Activated CD4-positive, alpha-beta T cell treated with anti-CD3 and anti-CD28 coated beads, Interleukin-2, amount 10 ng/mL, durations not matched to agents 7 days and 5 days (primary cell): ENCODE measurements around the gene GSK3A. TPM values are rescaled to one million over a fixed set of nuclear protein-coding genes. Genes with fewer than 3 reads are reported as not detected.
"Not testable (repeated sequence)": the region's sequence is repeated elsewhere in the genome, so short reads cannot be mapped to it uniquely, and the experiment has no call there.

ENCODE experiments used
- CTCF ChIA-PET: fragments of 350-600 bp; sonication (Branson Sonifier 250); formaldehyde crosslinking; loops from one replicate; lab custom pipeline; 2021; ENCODE audit warnings: antibody characterized with exemption; lab: Charles Lee
- POLR2A ChIA-PET: fragments of 350-600 bp; sonication (Branson Sonifier 250); formaldehyde crosslinking; loops from one replicate; lab custom pipeline; 2021; ENCODE audit warnings: antibody characterized with exemption; lab: Charles Lee
- DNase-seq: peaks from one replicate; pipeline ENCODE4 v3.0.0-alpha.2; 2020
- H3K27ac Mint-ChIP-seq: one replicate; pipeline ENCODE4 v1.8.0; 2021; ENCODE audit warnings: mild to moderate bottlenecking, moderate library complexity, mixed read lengths
- H3K27me3 Mint-ChIP-seq: one replicate; pipeline ENCODE4 v1.8.0; 2021; ENCODE audit warnings: mixed read lengths
- H3K36me3 Mint-ChIP-seq: one replicate; pipeline ENCODE4 v1.8.0; 2021; ENCODE audit warnings: low read depth, mixed read lengths
- H3K4me1 Mint-ChIP-seq: one replicate; pipeline ENCODE4 v1.8.0; 2021; ENCODE audit warnings: mixed read lengths
- H3K4me3 Mint-ChIP-seq: one replicate; pipeline ENCODE4 v1.8.0; 2021; ENCODE audit warnings: mild to moderate bottlenecking, moderate library complexity, mixed read lengths
- H3K9me3 Mint-ChIP-seq: one replicate; pipeline ENCODE4 v1.8.0; 2021; ENCODE audit warnings: mixed read lengths
- total RNA-seq, 2 experiments: library from RNA; stranded (reverse); gene quantifications; one replicate each; pipeline ENCODE4 v1.2.3, GENCODE V29; 2021

Gene GSK3A
- total RNA-seq, 2 experiments from 2014 or later, result 42.7 to 53.4 TPM

GRCh38 chr19:42271861-42272534 is 29.6 kb upstream of the GSK3A start:
- Mint-ChIP-seq H3K9me3 (no peaks in the 10 kb centered on the region), H3K36me3 (peaks cover 29% of the 10 kb centered on the region)
- POLR2A ChIA-PET, result no interaction called here

GRCh38 chr19:42271045-42271419 is 28.6 kb upstream of the GSK3A start:
- ChIA-PET CTCF (interaction anchor here (2.1 to 3.8 kb wide), 3 partner anchors 9 to 28 kb away, joined by 8 to 31 read pairs (median 8); partner anchors contain the start of gene GSK3A), POLR2A (interaction anchor here (1.9 kb wide), 1 partner anchor 24 kb away, joined by 6 read pairs; no protein-coding TSS in a partner anchor)
- H3K27ac Mint-ChIP-seq, result peak overlapping the region; percentile 99
- no peak for DNase-seq
- H3K4me3 Mint-ChIP-seq, result no peak overlapping the region
- peaks cover 44% of the 10 kb centered on the region for H3K4me1 Mint-ChIP-seq
- H3K9me3 Mint-ChIP-seq, result no peaks in the 10 kb centered on the region
- no peaks in the 10 kb centered on the region for H3K27me3 Mint-ChIP-seq
- peaks cover 28% of the 10 kb centered on the region for H3K36me3 Mint-ChIP-seq

More at GRCh38 chr19:42271861-42272534, 29.6 kb upstream of the GSK3A start:
- no peak for DNase-seq
- Mint-ChIP-seq H3K4me3 (no peak overlapping the region), H3K27ac (peak overlapping the region; percentile 99), H3K27me3 (no peaks in the 10 kb centered on the region), H3K4me1 (peaks cover 54% of the 10 kb centered on the region)
- CTCF ChIA-PET, result interaction anchor here (0.9 to 3.8 kb wide), 3 partner anchors 8 to 27 kb away, joined by 3 to 31 read pairs (median 8); no protein-coding TSS in a partner anchor

DNA sequence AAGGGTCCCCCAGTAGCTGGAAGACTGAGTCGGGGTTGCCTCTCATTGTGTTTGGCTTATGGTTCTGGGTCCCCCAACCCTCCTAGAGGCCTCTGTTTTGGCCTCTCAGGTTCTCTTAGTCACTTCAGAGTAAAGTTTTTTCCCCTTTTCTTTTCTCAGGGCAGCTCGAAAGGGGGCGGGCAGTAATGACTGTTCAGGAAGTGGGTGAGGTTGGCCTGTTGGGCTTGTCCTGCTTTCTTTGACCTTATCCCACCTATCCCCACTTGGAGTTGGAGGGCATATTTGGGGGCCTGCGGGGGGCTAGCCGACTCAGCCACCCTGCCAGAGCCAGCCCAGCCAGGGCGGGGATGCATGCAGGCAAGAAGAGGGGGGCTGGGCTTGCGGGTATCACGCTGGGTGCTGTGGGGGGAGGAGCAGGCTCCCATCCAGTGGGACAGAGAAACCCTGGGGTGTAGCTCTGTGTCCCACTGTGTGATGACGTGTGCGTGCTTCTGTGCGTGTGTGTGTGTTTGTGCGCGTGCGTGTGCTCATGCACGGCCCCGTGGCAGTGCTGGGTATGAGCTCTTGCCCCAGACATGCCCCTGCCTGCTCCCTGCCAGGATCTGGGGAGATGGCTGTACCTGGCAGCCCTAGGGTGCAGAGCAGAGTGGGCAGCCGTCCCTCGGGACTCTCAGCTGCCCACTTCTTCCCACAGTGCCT is 28.1 kb upstream of the GSK3A start:
- ChIA-PET CTCF (interaction anchor here (0.8 to 3.8 kb wide), 5 partner anchors 9 to 87 kb away, joined by 4 to 31 read pairs (median 8); partner anchors contain the start of gene GSK3A), POLR2A (interaction anchor here (0.7 to 1.9 kb wide), 2 partner anchors 9 to 24 kb away, joined by 3 to 6 read pairs; no protein-coding TSS in a partner anchor)
- Mint-ChIP-seq H3K27ac (peak overlapping the region; percentile 99), H3K4me3 (no peak overlapping the region), H3K36me3 (peaks cover 27% of the 10 kb centered on the region), H3K4me1 (peaks cover 40% of the 10 kb centered on the region), H3K9me3 (no peaks in the 10 kb centered on the region), H3K27me3 (no peaks in the 10 kb centered on the region)
- peak; percentile 77 for DNase-seq

DNA sequence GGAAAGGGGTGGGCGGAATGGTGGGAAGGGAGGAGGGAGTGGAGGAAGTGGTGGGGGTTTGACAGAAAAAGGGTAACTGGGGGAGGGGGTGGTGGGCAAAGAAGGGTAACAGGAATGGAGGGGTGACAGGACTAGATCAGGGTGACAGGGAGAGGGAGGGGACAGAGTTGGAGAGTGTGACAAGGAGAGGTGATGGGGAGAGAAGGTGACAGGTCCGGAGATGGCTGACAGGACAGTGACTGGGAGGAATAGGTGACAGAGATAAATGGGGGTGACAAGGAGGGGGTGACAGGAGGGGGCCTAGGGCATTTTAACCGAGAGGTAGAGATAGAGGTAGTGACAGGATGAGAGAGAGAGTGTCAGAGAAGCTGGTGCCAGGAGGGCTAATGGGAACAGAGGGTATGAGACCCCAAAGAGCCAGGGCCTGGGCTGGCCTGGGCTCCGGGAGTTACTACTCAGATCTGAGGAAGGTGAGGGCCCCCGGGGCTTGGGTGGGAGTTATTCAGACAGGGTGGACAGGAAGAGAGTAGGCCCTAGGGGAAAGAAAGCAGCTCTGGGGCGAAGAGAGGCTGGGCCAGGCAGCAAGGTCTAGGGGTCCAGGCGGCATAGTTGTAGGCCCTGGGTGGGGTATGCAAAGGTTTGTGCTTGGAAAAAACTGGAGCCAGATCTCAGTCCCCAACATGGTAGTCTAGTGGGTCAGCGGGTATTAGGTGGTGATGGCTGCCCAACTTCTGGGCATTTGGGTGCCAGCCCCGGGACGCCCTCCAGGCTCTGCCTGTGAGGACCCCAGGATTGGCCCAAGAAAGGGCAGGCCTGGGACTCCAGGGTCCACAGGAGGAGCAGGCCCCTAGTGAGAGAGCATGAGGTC is 27.3 kb upstream of the GSK3A start:
- no peaks in the 10 kb centered on the region for H3K27me3 Mint-ChIP-seq
- ChIA-PET POLR2A (interaction anchor here (0.7 to 1.9 kb wide), 2 partner anchors 10 to 23 kb away, joined by 3 to 6 read pairs; no protein-coding TSS in a partner anchor), CTCF (interaction anchor here (0.6 to 3.8 kb wide), 6 partner anchors 10 to 86 kb away, joined by 3 to 31 read pairs (median 7); partner anchors contain the start of gene GSK3A)
- no peak overlapping the region for H3K4me3 Mint-ChIP-seq
- H3K36me3 Mint-ChIP-seq, result peaks cover 20% of the 10 kb centered on the region
- no peak for DNase-seq
- H3K27ac Mint-ChIP-seq, result peak overlapping the region; percentile 99
- H3K9me3 Mint-ChIP-seq, result no peaks in the 10 kb centered on the region
- H3K4me1 Mint-ChIP-seq, result peaks cover 33% of the 10 kb centered on the region

- peaks cover 30% of the 10 kb centered on the region for H3K4me1 Mint-ChIP-seq
- H3K27me3 Mint-ChIP-seq, result no peaks in the 10 kb centered on the region
- DNase-seq, result peak; percentile 100
- ChIA-PET CTCF (interaction anchor here (0.6 to 3.8 kb wide), 4 partner anchors 11 to 49 kb away, joined by 3 to 31 read pairs (median 8); partner anchors contain the start of gene GSK3A), POLR2A (no interaction called here)
- no peaks in the 10 kb centered on the region for H3K9me3 Mint-ChIP-seq
- H3K36me3 Mint-ChIP-seq, result peaks cover 16% of the 10 kb centered on the region
- no peak within 1 kb of the TSS for H3K4me3 Mint-ChIP-seq
- peak within 1 kb of the TSS; percentile 99 for H3K27ac Mint-ChIP-seq
Observed at GRCh38 chr19:42268704-42269477, 26.5 kb upstream of the GSK3A start, which contains the start of gene CIC. TSS of gene CIC (plus strand) at chr19:42269252. CDS start at chr19:42271784, 2,532 bp downstream.

GRCh38 chr19:42268142-42268703 is 25.8 kb upstream of the GSK3A start:
- ChIA-PET CTCF (interaction anchor here (1.9 kb wide), 1 partner anchor 11 kb away, joined by 9 read pairs; no protein-coding TSS in a partner anchor), POLR2A (no interaction called here)
- no peak overlapping the region for H3K4me3 Mint-ChIP-seq
- H3K36me3 Mint-ChIP-seq, result peaks cover 10% of the 10 kb centered on the region
- peaks cover 30% of the 10 kb centered on the region for H3K4me1 Mint-ChIP-seq
- H3K27ac Mint-ChIP-seq, result no peak overlapping the region
- no peaks in the 10 kb centered on the region for H3K27me3 Mint-ChIP-seq
- DNase-seq, result peak; percentile 100
- H3K9me3 Mint-ChIP-seq, result no peaks in the 10 kb centered on the region

- Mint-ChIP-seq H3K4me1 (peaks cover 30% of the 10 kb centered on the region), H3K36me3 (peaks cover 8% of the 10 kb centered on the region), H3K9me3 (no peaks in the 10 kb centered on the region), H3K27me3 (no peaks in the 10 kb centered on the region), H3K4me3 (no peak overlapping the region), H3K27ac (no peak overlapping the region)
- no peak for DNase-seq
- POLR2A ChIA-PET, result no interaction called here
- CTCF ChIA-PET, result interaction anchor here (0.9 to 1.9 kb wide), 3 partner anchors 9 to 159 kb away, joined by 3 to 9 read pairs (median 3); no protein-coding TSS in a partner anchor
Observed at GRCh38 chr19:42267644-42268141, 25.3 kb upstream of the GSK3A start.

- peaks cover 30% of the 10 kb centered on the region for H3K4me1 Mint-ChIP-seq
- DNase-seq, POLR2A ChIA-PET, H3K4me3 Mint-ChIP-seq, H3K9me3 Mint-ChIP-seq, H3K27ac Mint-ChIP-seq, H3K36me3 Mint-ChIP-seq, H3K27me3 Mint-ChIP-seq: not testable (repeated sequence)
- CTCF ChIA-PET, result interaction anchor here (0.8 to 1.9 kb wide), 4 partner anchors 9 to 158 kb away, joined by 3 to 9 read pairs (median 3); no protein-coding TSS in a partner anchor
Observed at GRCh38 chr19:42266928-42267603, 24.7 kb upstream of the GSK3A start.

DNA sequence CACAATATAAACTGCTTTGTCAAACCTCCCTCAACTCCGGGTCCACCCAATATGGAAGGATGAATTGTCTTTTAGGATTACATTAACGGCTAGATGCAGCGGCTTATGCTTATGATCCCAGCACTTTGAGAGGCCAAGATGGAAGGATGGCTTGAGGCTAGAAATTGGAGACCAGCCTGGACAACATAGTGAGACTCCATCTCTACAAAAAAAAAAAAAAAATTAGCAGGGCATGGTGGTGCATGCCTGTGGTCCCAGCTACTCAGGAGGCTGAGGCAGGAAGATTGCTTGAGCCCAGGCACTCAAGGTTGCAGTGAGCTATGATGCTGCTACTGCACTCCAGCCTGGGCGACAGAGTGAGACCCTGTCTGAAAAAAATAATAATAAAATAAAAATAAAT is 23.7 kb upstream of the GSK3A start:
- H3K9me3 Mint-ChIP-seq, POLR2A ChIA-PET, H3K4me3 Mint-ChIP-seq, DNase-seq, H3K27ac Mint-ChIP-seq, H3K36me3 Mint-ChIP-seq, H3K27me3 Mint-ChIP-seq: not testable (repeated sequence)
- peaks cover 24% of the 10 kb centered on the region for H3K4me1 Mint-ChIP-seq
- CTCF ChIA-PET, result interaction anchor here (0.7 to 1.9 kb wide), 3 partner anchors 9 to 125 kb away, joined by 3 to 9 read pairs (median 4); no protein-coding TSS in a partner anchor

DNA sequence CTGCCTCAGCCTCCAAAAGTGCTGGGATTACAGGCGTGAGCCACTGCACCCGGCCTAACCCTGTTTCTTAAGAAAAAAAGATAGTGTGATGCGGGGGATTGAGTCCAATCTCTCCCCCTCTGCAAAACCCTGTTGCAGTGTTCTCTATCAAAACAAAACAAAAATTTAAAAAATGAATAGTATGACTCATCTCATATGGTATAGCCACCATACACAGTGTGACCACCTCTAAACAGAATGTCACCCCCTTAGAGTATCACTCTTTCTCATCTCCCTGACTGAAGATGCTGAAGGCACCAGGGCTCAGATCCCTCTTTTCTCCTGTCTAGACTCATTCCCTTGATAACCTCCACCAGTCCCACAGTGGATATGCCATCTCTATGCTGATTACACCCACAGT is 19.4 kb upstream of the GSK3A start:
- ChIA-PET CTCF (interaction anchor here (1.5 to 1.7 kb wide), 2 partner anchors 13 to 16 kb away, joined by 4 read pairs; no protein-coding TSS in a partner anchor), POLR2A (no interaction called here)
- no peak for DNase-seq
- Mint-ChIP-seq H3K4me1 (peaks cover 1% of the 10 kb centered on the region), H3K4me3 (no peak overlapping the region), H3K27me3 (peaks cover 4% of the 10 kb centered on the region), H3K27ac (no peak overlapping the region), H3K36me3 (no peaks in the 10 kb centered on the region), H3K9me3 (no peaks in the 10 kb centered on the region)
